A673 (cell line): Measurements from ENCODE around the gene C20orf96. TPM values are rescaled to one million over a fixed set of nuclear protein-coding genes. Genes with fewer than 3 reads are reported as not detected.
"Not testable (repeated sequence)": the region's sequence is repeated elsewhere in the genome, so short reads cannot be mapped to it uniquely, and the experiment has no call there.

Experiments used
- Bru-seq: library from RNA; stranded (reverse); fragments of 400-500 nt; gene quantifications from one replicate; lab custom pipeline; 2021; lab: Mats Ljungman, UMichigan
- BruChase-seq, 2 experiments: library from RNA; stranded (reverse); fragments of 400-500 nt; gene quantifications; one replicate each; lab custom pipeline; 2021; lab: Mats Ljungman, UMichigan
- BruUV-seq: library from RNA; stranded (reverse); fragments of 400-500 nt; replicated peaks from 2 replicates; lab custom pipeline; 2021; lab: Mats Ljungman, UMichigan
- CTCF ChIA-PET: fragments of 300-600 bp; sonication (Branson Sonifier 250); formaldehyde crosslinking; loops from one replicate; lab custom pipeline; 2022; ENCODE audit warnings: antibody characterized with exemption; lab: Charles Lee
- POLR2A ChIA-PET: fragments of 300-600 bp; sonication (Branson Sonifier 250); formaldehyde crosslinking; loops from one replicate; lab custom pipeline; 2022; ENCODE audit warnings: antibody characterized with exemption; ENCODE audit not compliant: low non-redundant PET; lab: Charles Lee
- DNase-seq: peaks from one replicate; pipeline ENCODE4 v3.0.0-alpha.2; 2015; ENCODE audit warnings: low spot score
- H3K27ac ChIP-seq: fragments of 200-600 bp; sonication (generic); 2 replicates; pipeline ENCODE4 v1.5.1; 2016; ENCODE audit warnings: mixed run types, low read depth, mild to moderate bottlenecking, mixed read lengths, antibody characterized with exemption, low read length; ENCODE audit not compliant: poor library complexity, severe bottlenecking
- H3K27me3 ChIP-seq: fragments of 200-600 bp; sonication (generic); replicated peaks from 2 replicates; pipeline ENCODE4 v1.6.1; 2017; ENCODE audit warnings: mixed run types, low read depth, mild to moderate bottlenecking, mixed read lengths, antibody characterized with exemption, low read length; ENCODE audit not compliant: insufficient read depth, poor library complexity
- H3K36me3 ChIP-seq: fragments of 200-600 bp; sonication (generic); 2 replicates; pipeline ENCODE4 v1.6.1; 2016; ENCODE audit warnings: mixed run types, mild to moderate bottlenecking, mixed read lengths, antibody characterized with exemption, low read length; ENCODE audit not compliant: insufficient read depth, poor library complexity, severe bottlenecking
- H3K4me1 ChIP-seq: fragments of 200-600 bp; sonication (generic); 2 replicates; pipeline ENCODE4 v1.6.1; 2017; ENCODE audit warnings: mixed run types, mild to moderate bottlenecking, mixed read lengths, antibody characterized with exemption, low read length; ENCODE audit not compliant: insufficient read depth, poor library complexity, severe bottlenecking
- H3K4me3 ChIP-seq: fragments of 200-600 bp; sonication (generic); 2 replicates; pipeline ENCODE4 v1.5.1; 2016; ENCODE audit warnings: low read depth, mixed run types, mild to moderate bottlenecking, mixed read lengths, low read length; ENCODE audit not compliant: poor library complexity, severe bottlenecking
- H3K9me3 ChIP-seq: fragments of 200-600 bp; sonication (generic); 2 replicates; pipeline ENCODE4 v1.6.1; 2016; ENCODE audit warnings: mixed run types, low read depth, mild to moderate bottlenecking, mixed read lengths, antibody characterized with exemption, low read length; ENCODE audit not compliant: poor library complexity, severe bottlenecking
- EZH2 ChIP-seq: fragments of 200-600 bp; sonication (generic); IDR thresholded peaks from 2 replicates; pipeline ENCODE4 v1.6.1; 2017; ENCODE audit warnings: borderline replicate concordance, low read depth, mild to moderate bottlenecking, mixed read lengths, antibody characterized with exemption, low read length; ENCODE audit not compliant: poor library complexity, severe bottlenecking
- intact Hi-C: fragments of 100-400 bp; cut with micrococcal nuclease; formaldehyde crosslinking; loops from one replicate; pipeline ENCODE4 v1.10.0; 2022; ENCODE audit not compliant: unreplicated experiment
- long read RNA-seq: library from polyadenylated mRNA; stranded (forward); transcript quantifications from one replicate; pipeline ENCODE4 v2.0.0, GENCODE V29; 2022
- total RNA-seq: library from RNA; stranded (reverse); gene quantifications from 2 replicates; pipeline ENCODE4 v1.2.3, GENCODE V29; 2021
- TF ChIP-seq, protein P1 (sequence below): fragments of 300-800, 200-600 bp; sonication (generic); conservative IDR thresholded peaks from 2 replicates; pipeline ENCODE4 v1.5.1; 2017; ENCODE audit warnings: low read depth, mild to moderate bottlenecking, antibody characterized with exemption, low read length, moderate library complexity, mixed read lengths

C20orf96 gene
- total RNA-seq, result 21.7 and 26.3 TPM in 2 replicates
- Bru-seq, nascent RNA, result percentile 61 among the genes with signal in this experiment
- percentile 67 among the genes with signal in this experiment for BruChase-seq, experiment 1, labeled RNA remaining after a 2-hour chase
- BruChase-seq, experiment 2, labeled RNA remaining after a 6-hour chase, result percentile 68 among the genes with signal in this experiment
- long read RNA-seq, transcript C20orf96-202 (9 exons, 1,420 nt), result major isoform, 9 of 59 reads
- long read RNA-seq, partial matches to known transcripts, result 22 of 59 reads
- long read RNA-seq, other reads (novel, unspliced or antisense), result 28 of 59 reads

- Histone ChIP-seq H3K36me3 (no peaks in the 10 kb centered on the region), H3K9me3 (no peaks in the 10 kb centered on the region), H3K27ac (peak within 1 kb of the TSS; percentile 78), H3K4me1 (peaks cover 11% of the 10 kb centered on the region), H3K4me3 (peak within 1 kb of the TSS; percentile 64), H3K27me3 (no peaks in the 10 kb centered on the region)
- POLR2A ChIA-PET, result no interaction called here
- TF ChIP-seq EZH2, result no peak
- TF ChIP-seq, protein P1, sequence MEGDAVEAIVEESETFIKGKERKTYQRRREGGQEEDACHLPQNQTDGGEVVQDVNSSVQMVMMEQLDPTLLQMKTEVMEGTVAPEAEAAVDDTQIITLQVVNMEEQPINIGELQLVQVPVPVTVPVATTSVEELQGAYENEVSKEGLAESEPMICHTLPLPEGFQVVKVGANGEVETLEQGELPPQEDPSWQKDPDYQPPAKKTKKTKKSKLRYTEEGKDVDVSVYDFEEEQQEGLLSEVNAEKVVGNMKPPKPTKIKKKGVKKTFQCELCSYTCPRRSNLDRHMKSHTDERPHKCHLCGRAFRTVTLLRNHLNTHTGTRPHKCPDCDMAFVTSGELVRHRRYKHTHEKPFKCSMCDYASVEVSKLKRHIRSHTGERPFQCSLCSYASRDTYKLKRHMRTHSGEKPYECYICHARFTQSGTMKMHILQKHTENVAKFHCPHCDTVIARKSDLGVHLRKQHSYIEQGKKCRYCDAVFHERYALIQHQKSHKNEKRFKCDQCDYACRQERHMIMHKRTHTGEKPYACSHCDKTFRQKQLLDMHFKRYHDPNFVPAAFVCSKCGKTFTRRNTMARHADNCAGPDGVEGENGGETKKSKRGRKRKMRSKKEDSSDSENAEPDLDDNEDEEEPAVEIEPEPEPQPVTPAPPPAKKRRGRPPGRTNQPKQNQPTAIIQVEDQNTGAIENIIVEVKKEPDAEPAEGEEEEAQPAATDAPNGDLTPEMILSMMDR, result peak; percentile 41
- CTCF ChIA-PET, result no interaction called here
- TSS peak; percentile 66 for BruUV-seq
- intact Hi-C loops, result no loop called here
- DNase-seq, result peak; percentile 96
Measured at GRCh38 chr20:290084-290831, at the start of gene C20orf96. TSS of gene C20orf96 (minus strand) at chr20:290750. CDS start at chr20:290610, 140 bp downstream.

GRCh38 chr20:336040-336439 is 45.5 kb upstream of the C20orf96 start:
- H3K27ac ChIP-seq, H3K9me3 ChIP-seq, H3K4me1 ChIP-seq, H3K36me3 ChIP-seq, CTCF ChIA-PET, H3K27me3 ChIP-seq, intact Hi-C loops, DNase-seq, H3K4me3 ChIP-seq, BruUV-seq: not testable (repeated sequence)
- POLR2A ChIA-PET, result interaction anchor here (0.8 kb wide), 1 partner anchor 11 kb away, joined by 13 read pairs; the partner anchor contains the start of gene NRSN2

GRCh38 chr20:334578-334977 is 44.0 kb upstream of the C20orf96 start:
- Histone ChIP-seq H3K4me1 (peaks cover 6% of the 10 kb centered on the region), H3K36me3 (no peaks in the 10 kb centered on the region), H3K4me3 (no peak overlapping the region), H3K27me3 (no peaks in the 10 kb centered on the region), H3K9me3 (no peaks in the 10 kb centered on the region), H3K27ac (no peak overlapping the region)
- intact Hi-C loops, result no loop called here
- POLR2A ChIA-PET, result no interaction called here
- BruUV-seq, result no TSS peak
- CTCF ChIA-PET, result no interaction called here
- DNase-seq, result no peak
- TF ChIP-seq, protein P1, result no peak
- no peak for TF ChIP-seq EZH2
